ENCODE data around the gene SPINT3. TPM values are rescaled to one million over a fixed set of nuclear protein-coding genes. Genes with fewer than 3 reads are reported as not detected.

The SPINT3 gene, protein sequence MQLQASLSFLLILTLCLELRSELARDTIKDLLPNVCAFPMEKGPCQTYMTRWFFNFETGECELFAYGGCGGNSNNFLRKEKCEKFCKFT
- total RNA-seq (2014; rRNA removed), result not detected in 2 replicates
- polyA plus RNA-seq (2012), result not detected

DNA sequence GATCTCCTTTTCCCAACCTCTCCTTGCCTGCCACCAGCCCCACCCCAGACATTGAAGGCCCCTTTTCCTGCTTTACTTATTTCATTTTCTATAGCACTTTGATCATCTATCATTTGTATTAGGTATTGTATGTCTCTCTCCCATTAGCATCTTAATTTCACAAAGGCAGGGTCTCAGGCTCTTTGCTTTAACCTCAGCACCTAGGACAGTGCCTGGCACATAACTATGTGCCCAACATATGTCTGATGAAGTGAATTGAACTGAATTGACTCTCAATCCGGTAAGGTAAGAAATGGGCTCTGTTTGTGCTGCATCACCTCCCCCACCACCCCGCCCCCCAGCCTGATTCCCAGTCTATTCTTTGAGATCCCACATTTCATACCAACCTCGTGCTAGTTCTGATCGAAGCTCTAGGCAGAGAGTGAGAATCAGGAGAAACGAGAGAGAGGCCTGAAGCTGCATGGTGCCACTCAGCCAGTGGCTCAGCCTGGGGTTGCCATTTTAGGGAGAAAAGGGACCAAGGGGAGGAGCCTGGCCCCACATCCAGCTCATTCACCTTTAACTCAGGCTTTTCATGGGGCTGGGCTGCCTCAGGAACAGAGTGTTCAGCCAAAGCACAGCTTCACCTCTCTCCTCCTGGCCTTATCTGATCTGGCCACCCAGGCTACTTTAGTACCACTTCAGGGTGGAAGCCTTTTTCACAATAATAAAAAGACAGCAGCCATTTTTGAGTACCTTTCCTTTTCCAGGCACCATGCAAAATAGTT lies at the start of gene SPINT3:
Gene SPINT3 (minus strand): TSS at position 476 of the 767 bp plus-strand sequence. CDS start 14 bp downstream, at position 462.
- DNase-seq (ENCODE audit: low read depth), result no peak

DNA sequence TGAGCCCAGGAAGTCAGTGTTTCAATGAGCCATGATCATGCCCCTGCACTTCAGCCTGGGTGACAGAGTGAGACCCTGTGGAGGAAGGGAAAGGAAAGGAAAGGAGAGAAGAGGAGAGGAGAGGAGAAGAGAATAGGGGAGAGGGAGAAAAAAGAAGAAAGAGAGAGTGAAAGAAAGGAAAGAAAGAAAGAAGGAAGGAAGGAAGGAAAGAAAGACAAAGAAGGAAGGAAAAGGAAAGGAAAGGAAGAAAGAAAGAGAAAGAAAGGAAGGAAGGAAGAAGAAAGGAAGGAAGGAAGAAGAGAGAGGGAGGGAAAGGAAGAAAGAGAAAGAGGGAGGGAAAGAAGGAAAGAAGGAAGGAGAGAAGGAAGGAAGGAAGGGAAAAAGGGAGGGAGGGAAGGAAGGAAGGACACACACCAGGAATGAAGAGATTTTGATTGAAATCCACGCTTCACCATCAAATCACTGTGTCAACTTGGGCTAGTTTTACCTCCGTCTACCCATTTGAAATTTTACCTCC lies 49.4 kb upstream of the SPINT3 start:
- no peak for DNase-seq (ENCODE audit: low read depth)

DNA sequence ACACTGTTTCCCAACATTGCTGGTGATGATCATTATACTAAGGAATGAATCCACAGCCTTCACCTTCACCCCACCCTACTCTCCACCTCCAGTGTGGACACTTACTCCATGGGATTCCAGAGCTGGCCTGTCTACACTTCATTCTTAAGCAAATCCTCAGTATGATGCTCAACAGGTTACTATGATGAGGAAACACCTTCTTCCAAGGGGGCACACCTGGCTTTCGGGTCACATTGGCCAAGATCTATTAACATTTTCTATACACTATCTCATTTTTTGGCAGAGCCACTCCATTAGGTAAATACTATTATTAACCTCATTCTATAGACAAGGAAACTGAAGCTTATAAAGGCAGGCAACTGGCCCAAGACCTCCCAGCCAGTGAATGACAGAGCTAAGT lies 39.8 kb upstream of the SPINT3 start:
- no peak for DNase-seq (ENCODE audit: low read depth)

DNA sequence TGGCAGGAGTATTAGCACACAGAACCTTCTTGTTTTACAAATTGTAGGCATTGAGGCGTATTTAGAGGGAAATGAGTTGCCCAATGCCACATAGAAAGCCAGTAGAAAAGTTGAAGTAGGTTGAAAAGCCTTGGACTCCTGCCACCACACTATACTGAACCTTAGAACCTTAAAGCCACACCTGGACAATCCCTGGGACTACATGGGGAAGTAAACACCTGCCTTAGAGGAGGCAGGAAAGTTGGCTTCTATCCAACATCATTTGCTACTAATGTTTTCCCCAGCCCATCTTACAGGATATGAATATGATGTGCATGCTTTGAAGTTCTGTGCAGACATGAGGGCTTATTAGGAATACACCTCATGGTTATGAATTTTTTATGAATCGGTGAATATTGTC lies 37.0 kb upstream of the SPINT3 start:
- DNase-seq (ENCODE audit: low read depth), result no peak

DNA sequence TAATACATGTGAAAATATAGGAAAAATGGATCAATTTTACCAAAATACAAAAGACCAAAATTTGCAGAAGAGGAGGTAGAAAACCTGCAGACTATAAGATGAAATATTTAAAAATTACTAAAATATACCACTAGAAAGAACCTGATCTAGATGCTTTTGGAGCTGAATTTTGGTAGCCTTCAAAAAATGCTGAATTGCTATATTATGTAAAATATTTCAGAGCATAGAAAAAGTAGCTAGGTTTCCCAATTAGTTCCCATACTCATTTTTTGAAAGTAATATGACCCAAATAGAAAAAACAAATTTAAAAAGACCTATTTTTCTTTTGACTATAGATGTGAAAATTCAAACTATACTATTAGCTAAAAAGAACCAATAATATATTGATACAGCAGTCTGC lies 35.3 kb upstream of the SPINT3 start:
- no peak for DNase-seq (ENCODE audit: low read depth)

DNA sequence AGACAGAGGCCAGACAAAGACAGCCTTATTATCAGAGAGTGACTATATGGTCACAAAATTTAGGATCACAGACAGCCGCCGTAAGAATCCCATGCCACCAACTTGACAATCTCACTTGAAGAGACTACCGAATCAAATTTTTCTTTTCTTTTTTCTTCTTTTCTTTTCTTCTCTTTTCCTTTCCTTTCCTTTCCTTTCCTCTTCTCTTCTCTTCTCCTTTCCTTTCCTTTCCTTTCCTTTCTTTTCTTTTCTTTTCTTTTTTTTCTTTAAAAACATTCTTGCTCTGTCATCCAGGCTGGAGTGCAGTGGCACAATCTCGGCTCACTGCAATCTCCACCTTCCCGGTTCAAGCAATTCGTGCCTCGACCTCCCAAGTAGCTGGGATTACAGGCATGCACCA lies 33.0 kb upstream of the SPINT3 start:
- no peak for DNase-seq (ENCODE audit: low read depth)

DNA sequence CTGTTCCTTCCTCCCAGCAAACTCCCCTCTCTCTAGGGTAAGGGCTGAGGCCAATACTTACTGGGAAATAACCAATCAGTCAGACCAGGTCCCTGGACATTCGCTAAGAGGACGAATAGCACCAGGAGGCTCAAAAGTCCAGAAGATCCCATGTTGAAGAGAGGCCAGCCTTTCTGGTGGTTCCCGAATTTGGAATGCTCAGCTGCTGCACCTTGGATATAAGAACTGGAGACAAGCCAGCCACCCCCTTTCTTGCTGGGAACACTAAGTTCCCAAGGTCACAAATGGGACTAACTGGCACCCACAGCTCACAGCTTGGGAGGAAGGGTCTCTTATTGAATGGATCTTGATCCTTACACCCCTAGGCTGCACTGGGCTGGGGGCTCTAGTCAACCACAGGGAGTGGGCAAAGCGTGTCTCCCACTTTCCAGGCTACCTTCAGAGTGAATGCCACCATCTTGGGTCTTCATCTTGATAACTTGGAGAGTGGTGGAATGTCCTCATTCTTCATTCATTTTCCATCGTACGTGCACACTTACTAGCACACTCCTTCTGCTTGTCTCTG lies 31.9 kb upstream of the SPINT3 start, which contains the start of gene EPPIN:
Gene EPPIN (minus strand): TSS at position 196 of the 565 bp plus-strand sequence. CDS start 44 bp downstream, at position 152.
- DNase-seq (ENCODE audit: low read depth), result no peak

DNA sequence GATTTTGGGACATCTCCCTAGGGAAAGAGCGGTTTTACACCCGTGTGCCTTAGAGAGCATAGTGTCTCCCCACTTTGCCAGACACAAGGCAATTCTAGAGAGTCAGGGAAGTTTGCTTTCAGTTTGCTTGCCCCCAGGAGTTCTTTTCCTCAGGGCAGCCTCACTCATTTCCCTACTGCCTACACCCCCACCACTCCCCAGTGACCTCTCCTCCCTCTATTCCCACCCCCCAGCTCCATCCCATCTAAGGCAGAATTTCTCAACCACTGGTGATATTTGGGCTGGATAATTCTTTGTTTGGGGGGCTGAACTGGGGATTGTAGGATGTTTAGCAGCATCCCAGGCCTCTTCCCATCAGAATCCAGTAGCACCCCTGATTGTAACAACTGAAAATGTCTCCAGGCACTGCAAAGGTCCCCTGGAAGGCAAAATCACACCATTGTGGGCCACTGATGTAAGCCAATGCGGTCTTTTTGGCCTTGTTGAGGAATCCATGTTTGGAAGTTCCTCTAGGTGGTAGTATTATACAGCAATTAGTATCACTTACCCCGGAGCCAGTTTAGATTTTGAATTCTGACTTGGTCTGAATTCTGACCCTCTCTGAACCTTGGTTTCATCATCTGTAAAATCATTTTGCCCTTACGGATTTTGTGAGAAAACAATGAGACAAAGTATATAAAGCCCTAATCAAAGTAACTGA lies 30.5 kb upstream of the SPINT3 start:
- DNase-seq (ENCODE audit: low read depth), result peak; percentile 40

DNA sequence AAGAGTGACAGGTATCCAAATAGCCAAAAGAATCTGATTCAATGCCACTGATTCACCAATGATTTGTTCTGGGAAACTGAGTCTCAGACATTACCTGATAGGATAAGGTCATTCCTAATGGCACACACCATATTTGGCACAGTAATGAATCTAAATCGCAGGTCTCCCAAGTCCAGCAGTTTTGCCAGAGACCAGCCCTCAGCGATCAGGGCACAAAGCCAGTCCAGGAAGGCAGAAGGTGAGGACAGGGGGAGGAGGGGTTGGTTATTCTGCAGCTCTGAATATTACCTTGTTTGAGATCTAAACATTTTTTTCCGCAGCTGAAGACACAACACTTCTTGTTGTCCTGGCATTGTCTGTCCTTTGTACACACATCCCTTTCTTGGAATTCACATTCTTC lies 29.9 kb upstream of the SPINT3 start:
- DNase-seq (ENCODE audit: low read depth), result no peak

DNA sequence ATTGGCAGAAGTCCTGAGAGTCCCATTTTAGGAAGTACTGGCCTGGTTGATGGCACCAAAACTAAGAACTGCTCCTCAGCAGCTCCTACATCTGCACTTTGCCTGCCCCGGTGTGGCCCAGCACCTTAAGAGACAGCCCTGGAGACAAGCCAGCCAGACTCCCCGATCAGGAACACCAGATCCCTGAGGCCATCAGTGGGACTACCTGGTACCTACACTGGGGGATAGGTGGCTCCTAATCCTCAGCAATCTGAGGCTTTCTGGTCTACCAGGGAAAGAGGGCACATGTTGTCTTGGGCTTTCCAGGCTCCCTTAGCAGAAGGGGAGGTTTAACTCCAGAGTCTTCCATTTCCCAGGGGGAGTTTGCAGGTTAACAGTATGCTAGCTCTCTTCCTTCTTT lies 24.0 kb upstream of the SPINT3 start, which contains the start of gene WFDC6:
Gene WFDC6 (minus strand): TSS at position 101 of the 400 bp plus-strand sequence. CDS start 75 bp downstream, at position 26.
- no peak for DNase-seq (ENCODE audit: low read depth)

DNA sequence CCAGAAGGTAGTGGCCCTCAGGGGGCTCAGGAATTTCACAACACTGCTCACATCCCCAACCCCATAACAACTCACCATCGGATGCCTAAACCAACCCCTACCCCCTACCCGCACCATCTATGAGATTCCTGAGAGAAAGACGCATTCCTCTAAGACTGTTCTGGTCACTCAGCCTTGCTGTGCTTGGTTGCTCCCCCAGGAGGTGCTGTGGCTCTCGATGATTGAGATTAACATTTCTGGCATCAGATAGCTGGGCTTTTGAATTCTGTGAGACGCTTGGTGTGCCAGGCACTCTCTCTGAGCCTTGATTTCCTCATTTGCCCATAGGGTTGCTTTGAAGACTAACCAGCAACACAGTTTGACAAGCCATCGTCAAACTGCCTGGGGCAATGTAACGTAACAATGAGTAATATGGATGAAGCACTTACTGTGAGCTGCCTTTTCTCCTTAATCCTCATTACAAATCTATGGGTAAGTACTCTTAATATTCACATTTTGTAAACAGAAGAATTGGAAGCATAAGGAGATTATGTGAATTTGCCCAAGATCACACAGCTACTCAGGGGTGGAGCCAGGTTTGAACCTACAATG lies 22.9 kb upstream of the SPINT3 start:
- DNase-seq (ENCODE audit: low read depth), result no peak

DNA sequence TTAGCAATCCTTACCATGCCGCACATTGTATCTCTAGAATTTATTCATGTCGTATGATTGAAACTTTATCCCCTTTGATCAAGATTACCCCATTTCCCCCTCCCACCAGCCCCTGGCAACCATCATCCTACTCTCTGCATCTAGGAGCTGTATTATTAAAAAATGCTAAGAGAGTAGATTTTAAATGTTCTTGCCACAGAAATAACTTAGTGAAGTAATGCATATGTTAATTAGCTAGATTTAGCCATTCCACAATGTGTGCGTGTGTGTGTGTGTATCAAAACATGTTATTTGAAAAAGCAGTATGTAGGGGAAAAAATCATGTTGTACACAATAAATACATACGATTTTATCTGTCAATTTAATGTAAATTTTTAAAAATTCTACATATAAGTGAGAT lies 11.9 kb upstream of the SPINT3 start:
- no peak for DNase-seq (ENCODE audit: low read depth)

DNA sequence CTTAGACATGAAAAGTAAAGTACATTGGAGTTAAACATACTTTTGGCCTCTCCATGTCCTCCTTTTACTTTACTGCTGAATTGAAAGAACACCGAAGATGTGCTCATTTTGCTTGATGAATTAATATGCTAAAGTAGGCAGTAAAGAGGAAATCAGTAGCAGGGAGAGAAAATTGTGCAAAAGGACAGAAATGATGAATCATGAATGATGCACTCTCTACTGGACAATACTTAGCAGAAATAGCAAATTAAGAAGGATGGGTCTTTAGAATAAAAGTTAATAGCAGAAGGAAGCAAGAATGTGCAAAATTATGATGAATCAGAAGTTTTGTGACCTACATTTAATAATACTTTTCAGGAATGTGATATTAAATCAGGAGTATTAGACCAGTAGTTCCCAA lies 8.4 kb upstream of the SPINT3 start:
- no peak for DNase-seq (ENCODE audit: low read depth)

DNA sequence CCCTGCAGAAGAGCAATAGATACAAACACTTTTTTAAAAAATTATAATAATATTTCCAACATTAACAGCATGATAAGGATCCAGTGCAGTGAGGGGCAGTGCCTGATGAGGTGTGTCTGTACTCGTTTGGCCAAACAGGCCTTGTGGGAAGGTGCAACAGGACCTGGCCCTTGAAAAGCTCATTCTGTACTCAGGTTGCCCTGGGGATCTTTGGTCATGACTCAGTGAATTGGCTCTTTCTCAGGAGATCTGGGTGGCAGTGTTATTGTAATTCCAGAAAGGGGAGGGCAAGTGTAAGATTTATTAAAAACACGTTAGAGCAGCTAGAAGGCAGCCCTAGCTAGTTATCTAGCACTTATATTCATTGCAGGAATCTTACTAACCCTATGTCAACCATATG lies 2.9 kb upstream of the SPINT3 start:
- DNase-seq (ENCODE audit: low read depth), result no peak

DNA sequence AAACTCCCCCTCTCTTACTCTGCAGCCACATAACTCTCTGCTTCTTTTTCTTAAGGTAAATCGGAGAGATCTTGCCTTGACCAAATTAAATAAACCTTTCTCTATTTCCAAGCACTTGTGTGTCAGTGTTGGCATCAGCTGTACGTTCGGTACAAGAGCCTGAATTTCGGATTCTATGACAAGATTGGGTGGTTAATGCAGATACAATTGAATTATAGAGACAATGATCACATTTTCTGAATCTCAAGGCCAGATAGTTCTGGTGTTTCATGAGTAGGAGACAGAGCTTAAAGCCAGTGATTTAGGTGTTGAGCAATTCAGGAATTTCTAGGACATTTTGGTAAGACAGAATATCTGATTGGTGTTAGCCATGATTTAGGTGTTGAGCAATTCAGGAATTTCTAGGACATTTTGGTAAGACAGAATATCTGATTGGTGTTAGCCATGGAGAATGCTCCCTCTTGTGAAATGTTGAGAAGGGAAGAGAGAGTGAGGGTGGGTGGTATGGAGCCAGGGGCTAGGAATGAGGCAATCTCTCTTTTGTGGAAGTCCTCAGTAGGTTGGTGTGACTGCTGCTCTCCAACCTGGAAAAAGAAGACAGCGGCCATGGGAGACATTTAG lies 5.1 kb downstream of the SPINT3 start:
- no peak for DNase-seq (ENCODE audit: low read depth)

DNA sequence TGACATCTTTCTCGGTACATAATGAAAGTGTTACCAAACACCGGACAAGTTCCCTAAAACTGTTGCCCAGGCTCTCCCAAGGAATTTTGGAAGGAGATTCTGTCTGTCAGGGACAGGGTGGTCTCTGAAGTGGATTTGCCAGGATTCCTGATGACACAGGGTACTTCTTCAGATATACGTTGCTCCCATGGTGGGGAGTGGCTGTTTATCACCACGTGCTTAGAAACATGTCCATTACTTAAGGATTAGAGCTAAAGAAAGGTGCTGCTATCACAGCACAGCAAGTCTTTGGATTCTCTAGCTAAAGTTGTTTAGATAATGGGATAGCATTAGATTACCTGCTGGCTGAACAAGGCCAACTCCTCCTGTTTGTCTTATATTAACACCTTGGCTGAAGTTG lies 6.3 kb downstream of the SPINT3 start:
- DNase-seq (ENCODE audit: low read depth), result no peak

DNA sequence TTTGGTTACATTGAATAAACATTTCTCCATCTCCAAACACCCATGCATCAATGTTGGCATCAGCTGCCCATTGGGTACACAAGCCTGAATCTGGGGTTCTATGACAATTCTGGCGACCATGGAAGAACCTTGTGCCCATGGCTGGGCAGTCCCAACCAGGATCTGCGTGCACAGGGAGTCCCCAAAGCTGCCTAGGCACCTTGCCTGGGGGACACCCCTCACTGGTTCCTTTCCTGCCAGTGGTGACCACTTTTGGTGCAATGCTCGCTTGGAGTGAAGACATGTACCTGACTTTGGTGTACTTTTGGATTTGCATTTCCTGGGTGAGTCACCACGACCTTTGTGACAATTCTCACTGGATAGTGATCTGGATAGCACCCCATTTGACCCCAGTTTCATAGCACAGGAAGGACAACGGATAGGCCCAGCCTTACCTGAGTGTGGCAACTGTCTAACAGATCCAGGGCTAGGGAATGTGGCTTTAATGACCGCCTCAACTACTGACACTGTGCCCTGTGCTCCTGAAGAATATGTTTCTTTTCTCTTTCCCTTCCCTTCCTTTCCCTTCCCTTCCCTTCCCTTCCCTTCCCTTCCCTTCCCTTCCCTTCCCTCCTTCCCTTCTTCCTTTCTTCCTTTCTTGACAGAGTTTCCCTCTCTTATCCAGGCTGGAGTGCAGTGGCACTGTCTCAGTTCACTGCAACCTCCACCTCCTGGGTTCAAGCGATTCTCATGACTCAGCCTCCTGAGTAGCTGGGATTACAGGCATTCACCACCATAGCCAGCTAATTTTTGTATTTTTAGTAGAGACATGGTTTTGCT lies 7.1 kb downstream of the SPINT3 start:
- no peak for DNase-seq (ENCODE audit: low read depth)

DNA sequence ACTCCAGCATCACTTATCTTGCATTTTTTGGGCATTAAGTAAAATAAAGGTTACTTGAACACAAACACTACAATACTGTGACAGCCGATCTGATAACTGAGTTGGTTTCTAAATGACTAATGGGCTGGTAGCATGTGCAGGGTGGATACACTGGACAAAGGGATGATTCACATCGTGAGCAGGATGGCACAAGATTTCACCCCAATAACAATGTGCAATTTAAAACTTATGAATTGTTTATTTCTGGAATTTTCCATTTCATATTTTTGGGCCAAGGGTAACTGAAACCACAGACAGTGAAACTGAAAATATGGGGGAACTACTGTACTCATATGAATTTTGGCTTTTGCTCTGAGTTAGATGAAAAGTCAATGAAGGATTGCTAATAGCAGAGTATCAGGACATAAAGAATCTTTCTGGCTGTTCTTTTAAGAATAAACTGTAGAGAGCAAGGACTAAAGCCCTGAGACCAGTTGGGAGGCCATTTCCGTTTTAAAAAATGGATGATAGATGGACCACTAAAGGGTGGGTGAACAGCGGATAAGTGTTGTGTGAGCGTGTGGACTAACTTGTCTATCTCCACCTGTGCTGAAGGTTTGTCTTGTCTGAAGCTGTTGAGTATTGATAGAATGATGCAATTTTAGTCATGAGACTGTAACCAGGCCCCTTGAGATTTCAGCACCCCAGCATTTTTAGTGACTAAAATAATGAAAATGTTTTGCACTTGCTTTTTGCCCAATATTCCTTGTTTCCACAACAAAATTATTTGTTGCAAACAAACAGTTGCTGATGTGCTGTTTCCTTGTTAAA lies 8.2 kb downstream of the SPINT3 start:
- DNase-seq (ENCODE audit: low read depth), result peak; percentile 26

DNA sequence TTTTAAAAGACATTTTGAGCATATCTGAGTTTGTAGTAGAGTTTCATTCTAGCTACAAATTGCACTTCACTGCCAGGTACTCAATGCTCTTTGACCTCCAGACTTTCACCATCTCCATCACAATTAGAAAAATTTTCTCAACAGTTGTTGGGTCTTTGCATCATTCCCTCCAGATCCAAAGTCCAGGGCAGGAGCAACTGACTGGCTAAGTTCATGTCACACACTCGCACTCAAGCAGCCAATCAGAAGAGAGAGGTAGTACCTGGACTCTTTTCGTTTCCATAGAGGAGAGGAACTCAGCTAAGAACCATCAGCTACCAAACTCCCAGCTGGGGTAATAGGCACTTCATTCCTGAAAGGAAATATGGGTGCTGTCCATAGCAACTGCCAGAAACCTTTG lies 9.0 kb downstream of the SPINT3 start:
- no peak for DNase-seq (ENCODE audit: low read depth)
